Limb (tissue), 2 donors: ENCODE results near the gene CWC25.
"Not testable (repeated sequence)": the region's sequence is repeated elsewhere in the genome, so short reads cannot be mapped to it uniquely, and the experiment has no call there.

Experiments used
- DNase-seq, 2 donors: peaks; one replicate each; pipeline ENCODE4 v3.0.0-alpha.2; 2016; ENCODE audit errors: extremely low spot score in 2 of 2

Gene CWC25

DNA sequence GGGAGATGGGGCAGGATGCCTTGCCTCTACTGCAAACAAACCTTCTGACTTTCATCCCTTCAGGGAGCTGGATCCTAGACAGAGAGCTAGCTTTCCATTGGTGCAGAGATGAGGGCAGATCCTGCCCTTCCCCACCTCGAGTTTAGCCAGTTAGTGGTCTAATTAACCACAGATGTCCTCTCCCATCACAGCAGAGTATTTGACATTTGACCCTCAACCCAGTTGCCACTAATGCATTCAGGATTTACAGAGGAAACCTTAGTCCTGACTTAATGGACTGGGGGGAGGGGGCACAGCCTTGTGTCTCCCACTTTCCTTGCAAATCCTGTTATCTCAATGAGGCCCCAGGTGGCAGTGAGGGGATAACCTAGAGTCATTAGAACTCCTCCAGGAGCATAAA lies 35.9 kb downstream of the CWC25 start:
- no peak for DNase-seq

DNA sequence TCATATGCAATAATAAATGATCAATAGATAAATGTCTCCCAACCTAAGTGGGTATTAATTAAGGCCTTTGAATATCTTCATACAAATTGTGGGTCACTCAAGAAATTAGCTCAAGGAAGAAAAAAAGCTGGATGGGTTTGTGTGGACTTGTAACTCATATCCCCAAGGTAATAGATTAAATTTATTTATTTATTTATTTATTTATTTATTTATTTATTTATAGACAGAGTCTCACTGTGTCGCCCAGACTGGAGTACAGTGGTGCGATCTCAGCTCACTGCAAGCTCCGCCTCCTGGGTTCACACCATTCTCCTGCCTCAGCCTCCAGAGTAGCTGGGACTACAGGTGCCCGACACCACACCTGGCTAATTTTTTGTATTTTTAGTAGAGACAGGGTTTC lies 37.1 kb downstream of the CWC25 start:
- DNase-seq = not testable (repeated sequence)

DNA sequence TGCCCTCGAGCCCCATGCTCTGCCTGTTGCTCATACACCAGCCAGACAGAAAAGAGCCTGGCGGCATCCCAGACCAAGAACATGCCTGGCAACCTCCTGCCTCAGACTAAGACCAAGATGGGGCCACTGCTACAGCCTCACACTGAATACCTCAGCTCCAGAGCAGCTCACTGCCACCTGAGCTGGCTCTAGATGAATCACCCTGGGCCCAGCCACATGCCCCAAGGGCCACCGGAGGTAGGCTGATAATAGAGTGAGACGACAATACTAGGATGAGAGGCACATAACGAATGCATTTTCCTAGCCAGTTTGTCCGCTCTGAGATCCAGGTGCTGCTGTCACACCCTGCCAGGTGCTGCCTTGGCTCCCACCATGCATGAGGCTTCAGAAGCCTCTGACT lies 38.7 kb downstream of the CWC25 start:
- DNase-seq = no peak

DNA sequence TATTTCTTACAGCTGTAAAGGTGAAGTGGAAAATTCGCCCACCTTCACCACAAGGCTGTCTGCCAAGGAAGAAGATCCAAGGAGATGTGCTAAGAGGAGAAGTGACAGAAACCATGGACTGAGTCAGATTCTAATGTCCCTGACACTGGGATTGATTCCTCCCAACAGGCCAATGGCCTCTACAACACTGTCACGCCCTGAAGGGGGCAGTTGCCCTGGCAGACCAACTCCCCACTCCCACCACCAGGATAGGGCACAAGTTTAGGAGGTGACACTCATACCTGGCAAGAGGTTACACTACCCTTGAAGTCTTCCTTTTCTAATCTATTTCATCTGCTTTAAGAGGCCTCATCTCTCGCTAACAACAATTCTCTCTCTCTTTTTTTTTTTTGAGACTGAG lies 41.9 kb downstream of the CWC25 start:
- DNase-seq = no peak

DNA sequence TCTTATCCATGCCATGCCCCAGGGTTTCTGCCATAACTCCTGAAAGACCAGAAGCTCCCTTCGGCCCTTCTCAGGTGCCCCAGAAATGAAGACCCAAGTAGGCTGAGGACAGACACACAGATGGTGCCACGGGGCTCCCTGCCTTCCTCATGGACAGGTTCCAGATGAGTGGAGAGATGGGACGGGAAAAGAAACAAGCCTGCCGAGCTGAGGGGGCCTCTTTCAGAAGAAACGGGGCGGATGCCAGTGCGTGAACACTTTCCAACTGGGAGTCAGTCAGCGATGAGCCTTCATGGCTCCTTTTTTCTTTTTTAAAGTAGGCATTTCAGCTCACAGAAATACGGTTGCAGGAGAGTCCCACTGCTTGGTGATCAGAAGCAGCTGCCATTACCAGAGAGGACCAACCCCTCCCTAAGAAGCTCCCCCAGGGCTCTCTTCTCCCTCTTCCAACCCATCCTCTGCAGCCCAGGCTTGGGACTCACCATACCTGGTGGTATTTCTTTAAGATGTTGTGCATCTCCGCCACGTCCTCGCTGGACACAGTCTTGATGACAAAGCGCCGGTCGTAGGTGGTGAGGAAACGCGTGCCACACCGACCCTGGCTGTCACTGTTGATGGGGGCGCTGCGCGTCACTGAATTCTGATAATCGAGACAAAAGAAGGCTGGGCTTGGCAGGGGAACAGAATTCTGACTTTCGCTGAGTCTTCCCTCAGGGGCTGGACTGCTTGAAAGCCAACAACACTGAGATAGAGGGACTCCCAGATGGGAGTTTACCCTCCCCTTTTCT lies 45.0 kb downstream of the CWC25 start:
- DNase-seq = no peak

DNA sequence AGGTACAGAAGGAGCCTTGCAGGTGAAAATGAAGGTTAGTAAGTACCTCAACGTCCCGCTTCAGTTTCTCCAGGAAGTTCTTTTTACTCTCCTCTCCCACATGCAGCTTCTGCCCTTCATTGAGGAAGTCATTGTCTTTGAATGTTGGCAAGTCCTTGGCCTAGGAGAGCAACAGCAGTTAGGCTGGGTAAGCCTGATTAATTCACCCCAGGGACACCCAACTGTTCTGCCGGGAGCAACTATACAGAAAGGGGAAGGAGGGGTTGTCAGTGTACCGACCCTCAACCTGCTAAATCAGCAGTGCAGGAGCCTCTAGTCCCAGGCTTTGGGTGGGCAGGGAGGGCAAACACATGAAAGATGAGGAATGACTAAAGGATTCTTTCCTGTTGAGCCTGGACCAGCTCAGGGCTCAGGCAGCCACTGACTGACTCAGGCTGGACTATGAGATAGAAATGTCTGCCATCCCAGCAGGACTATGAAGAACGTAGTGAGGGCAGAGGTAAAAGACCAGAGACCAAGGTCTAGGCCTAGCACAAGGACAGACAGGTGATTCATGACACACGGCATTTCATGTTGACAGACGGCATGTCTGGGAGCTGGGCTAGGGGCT lies 47.4 kb downstream of the CWC25 start:
- no peak for DNase-seq

DNA sequence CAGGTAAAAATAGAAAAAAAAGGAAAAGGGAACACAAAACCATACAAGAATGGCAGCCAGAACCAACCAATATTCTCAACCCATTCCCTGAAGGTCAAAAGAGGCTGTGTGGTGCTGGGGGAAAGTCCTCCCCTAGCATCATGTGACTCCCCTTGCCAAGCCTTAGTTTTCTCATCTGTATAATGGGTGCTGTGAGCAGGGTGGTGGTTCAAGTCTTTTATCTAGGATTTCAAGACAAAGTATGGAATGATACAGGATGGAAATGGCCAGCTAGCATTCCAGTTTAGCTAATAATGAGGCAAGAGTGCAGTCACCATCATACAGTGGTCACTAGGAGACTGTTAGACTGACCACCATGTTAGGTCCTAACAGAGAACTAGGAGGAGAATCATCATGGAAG lies 51.9 kb downstream of the CWC25 start:
- DNase-seq = no peak

DNA sequence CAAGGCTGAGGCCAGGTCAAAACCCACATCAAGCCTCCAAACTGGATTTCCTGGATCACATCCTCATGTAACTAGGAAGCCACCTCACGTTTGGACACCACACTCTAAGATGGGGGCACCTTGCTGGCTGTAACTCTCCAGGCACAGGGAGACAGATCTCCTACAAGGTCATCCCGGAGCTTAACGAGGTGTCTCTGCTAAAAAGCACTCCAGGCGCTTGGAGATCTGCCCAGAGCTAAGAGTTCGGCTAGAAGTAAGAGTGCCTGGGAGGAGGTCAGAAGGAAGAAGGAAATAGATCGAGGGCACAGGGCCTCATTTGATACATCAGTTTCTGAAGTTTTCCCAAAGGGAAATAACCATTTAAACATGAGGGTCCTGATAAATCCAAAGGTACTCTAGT lies 56.7 kb downstream of the CWC25 start:
- DNase-seq = no peak

DNA sequence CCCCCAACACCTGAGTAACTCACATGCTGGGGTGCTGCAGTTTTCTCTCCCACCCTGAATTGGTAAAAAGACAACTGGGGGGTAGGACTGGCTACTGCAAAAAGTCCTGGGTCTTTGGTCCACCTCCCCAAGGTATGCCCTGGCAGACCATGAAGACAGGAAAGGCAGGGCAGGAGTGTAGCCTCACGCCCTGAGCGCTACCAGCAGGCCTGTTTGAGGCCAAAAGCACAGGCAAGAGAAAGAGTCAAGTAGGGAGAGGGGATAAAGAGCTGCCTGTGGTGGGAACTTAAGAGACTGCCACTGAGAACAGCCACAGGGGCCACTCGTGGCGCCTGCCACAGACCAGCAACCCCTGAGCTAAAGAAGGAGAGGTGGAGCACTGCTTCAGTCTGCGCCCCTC lies 58.8 kb downstream of the CWC25 start:
- no peak for DNase-seq

DNA sequence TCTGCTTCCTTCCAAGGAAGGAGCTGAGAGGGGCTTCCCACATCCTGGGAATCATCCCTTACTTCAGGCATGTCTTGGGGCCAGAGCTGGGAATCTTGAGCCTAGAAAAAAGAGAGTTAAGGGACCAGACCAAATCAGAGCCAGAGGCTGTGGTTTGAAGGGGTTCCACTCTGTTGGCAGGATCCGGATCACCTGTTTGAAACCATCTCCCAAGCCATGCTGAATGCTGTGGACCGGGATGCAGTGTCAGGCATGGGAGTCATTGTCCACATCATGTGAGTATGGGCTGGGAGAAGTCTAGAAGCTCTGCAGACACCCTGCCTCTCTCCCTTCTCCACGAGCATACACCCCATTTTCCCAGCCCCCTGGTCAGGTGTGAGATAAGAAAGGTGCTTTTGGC lies 62.9 kb downstream of the CWC25 start:
- DNase-seq = no peak

DNA sequence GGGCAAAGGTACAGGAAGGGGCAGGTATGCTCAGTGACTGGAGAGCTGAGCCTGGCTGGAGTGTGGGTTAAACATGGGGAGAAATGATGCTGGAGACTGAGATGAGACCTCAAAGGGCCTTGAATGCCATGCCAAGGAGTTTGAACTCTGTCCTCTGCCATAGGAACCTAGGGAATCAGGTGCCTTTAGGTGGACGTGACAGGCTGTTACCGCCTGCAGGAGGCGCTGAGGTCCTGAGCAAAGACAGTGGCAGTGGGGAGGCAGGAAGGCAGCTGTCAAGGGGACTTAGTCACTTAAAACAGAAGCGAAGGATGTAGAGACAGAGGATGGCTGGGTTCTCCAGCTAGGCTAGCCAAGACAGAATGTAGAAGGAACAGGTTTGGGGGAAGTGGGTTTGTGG lies 63.5 kb downstream of the CWC25 start:
- DNase-seq = no peak

DNA sequence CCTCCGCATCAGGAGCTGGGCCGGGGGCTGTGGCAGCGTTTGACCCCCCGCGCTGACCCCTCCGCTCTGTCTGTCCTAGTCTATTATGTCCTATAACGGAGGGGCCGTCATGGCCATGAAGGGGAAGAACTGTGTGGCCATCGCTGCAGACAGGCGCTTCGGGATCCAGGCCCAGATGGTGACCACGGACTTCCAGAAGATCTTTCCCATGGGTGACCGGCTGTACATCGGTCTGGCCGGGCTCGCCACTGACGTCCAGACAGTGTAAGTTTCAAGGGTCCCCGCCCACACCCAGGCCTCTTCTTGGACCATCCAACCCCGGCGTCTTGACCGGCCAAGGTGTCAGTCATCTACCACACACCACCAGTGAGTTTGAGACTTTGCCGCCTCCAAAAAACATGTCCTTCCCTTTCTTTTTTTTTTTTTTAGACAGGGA lies 72.0 kb downstream of the CWC25 start:
- no peak for DNase-seq

DNA sequence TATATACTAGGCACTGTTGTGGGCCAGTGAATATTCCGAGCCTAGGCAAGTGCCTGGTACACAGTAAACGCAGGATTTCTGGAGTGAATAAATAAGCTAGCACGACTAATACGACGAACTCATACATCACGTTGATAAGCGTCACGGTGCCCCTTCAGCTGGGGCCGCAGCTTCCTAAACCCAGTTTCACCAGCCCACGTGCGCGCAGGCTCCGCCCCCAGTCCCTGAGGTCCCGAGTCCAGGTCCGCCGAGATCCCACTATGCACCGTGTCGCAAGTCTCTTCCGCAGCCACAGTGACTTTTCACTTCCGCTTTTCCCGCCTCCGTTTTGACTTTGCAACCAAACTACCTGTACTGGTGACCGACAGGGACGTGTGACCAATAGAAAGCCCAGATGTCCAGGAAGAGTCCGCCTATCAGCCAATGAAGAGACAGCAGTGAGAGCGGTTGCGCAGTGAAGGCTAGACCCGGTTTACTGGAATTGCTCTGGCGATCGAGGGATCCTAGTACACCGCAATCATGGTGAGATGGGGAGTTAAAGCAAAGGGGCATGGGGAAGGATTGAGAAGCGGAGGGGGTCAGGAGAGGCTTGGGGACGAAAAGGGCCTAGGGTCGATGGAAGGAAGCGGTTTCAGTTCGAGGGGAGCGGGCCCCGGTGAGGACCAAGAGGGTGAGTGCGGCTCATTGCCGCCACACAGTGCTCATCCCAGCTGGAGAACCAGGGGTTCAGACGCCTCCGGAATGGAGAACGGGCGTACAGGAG lies 72.6 kb downstream of the CWC25 start, which contains the start of gene PSMB3:
PSMB3 (plus strand) TSS at position 434 of the 763 bp plus-strand sequence; CDS start at position 520, 86 bp downstream.
- peak; percentile 94 to 99 for DNase-seq

DNA sequence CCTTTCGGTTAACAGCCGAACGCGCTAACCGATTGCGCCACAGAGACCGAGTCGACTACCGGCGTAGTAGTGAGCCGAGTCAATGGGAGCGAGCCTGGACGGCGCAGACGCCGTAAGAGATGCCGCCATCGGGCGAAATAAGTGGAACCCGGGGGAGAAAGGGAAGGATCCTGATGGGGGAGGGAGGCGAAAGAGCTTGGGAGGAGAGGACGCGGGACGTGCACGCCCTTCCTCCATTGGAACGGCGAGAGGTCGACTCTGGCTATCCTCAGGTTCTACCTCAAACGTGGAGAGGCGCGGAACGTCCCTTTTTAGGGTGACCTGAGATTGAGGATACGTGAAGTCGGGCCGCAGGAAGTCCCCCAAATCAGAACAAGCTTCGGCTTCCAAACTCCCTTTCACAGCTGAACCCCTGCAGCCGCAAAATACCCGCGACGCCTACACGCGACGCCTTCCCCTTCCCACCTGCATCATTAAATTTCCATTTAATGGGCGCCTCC lies 73.3 kb downstream of the CWC25 start:
- DNase-seq = peak; percentile 87 to 93

DNA sequence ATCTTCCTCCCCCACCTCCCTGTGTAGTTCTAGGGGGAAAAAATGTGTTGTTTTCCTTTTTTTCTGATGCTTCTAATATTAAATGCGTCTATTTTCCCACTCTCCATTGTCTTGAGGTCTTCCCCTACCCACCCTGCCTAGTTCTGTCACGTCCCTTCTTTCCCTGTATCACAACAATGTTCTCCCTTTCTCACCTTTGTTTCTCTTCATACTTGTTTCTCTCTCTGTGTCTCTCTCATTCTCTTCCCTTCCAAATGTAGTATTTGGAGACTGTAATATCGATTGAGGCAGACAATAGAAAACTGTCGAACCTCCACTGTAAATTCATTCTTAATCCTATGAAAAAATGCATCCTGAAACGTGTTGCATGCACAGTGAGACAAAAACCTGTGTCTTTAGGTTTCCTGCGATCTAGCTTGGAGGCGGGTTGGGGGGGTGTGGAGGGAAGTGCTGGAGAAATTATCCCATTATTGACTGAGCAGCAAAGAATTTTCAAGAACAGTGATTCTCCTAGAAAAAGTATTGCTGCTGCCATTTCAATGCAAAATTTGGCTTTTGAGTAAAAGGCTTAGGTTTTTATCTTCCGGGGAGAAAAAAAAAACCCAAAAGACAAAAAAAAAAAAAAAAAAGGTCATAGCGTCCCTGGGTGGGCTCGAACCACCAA lies 73.8 kb downstream of the CWC25 start:
- DNase-seq = no peak
